Measurements from ENCODE around the gene CLIP1. TPM values are rescaled to one million over a fixed set of nuclear protein-coding genes. Genes with fewer than 3 reads are reported as not detected.

CLIP1 gene
- total RNA-seq, 1 donor from 2014 or later, result 135 TPM

- Histone ChIP-seq H3K36me3 (peaks cover 0 to 41% of the 10 kb centered on the region in 2 donors), H3K27ac (no peak overlapping the region), H3K9me3 (peaks cover 2% of the 10 kb centered on the region), H3K4me3 (no peak overlapping the region), H3K27me3 (no peaks in the 10 kb centered on the region), H3K4me1 (no peaks in the 10 kb centered on the region)
- no peak for DNase-seq (ENCODE audit: extremely low spot score in 2 of 2)
- intact Hi-C loops (cut with DNase I), result no loop called here
- TF ChIP-seq POLR2A (IDR thresholded peaks at IDR 0.05) (no peak), CTCF (IDR thresholded peaks at IDR 0.05) (no peak), POLR2AphosphoS5 (IDR thresholded peaks at IDR 0.05; ENCODE audit: insufficient read depth in 1 of 2, low read depth in 1 of 2) (no peak)
Measured at GRCh38 chr12:122297494-122297893, 125.0 kb downstream of the CLIP1 start.

GRCh38 chr12:122295877-122296276, 126.6 kb downstream of the CLIP1 start:
- Histone ChIP-seq H3K27ac (no peak overlapping the region), H3K9me3 (peaks cover 2% of the 10 kb centered on the region), H3K27me3 (no peaks in the 10 kb centered on the region), H3K4me1 (no peaks in the 10 kb centered on the region), H3K36me3 (peaks cover 0 to 39% of the 10 kb centered on the region in 2 donors), H3K4me3 (no peak overlapping the region)
- no peak for DNase-seq (ENCODE audit: extremely low spot score in 2 of 2)
- intact Hi-C loops (cut with DNase I), result no loop called here
- TF ChIP-seq POLR2A (IDR thresholded peaks at IDR 0.05) (no peak), POLR2AphosphoS5 (IDR thresholded peaks at IDR 0.05; ENCODE audit: insufficient read depth in 1 of 2, low read depth in 1 of 2) (no peak), CTCF (IDR thresholded peaks at IDR 0.05) (no peak)

GRCh38 chr12:122293081-122293480, 129.4 kb downstream of the CLIP1 start:
- Histone ChIP-seq H3K36me3 (peaks cover 0 to 38% of the 10 kb centered on the region in 2 donors), H3K27me3 (no peaks in the 10 kb centered on the region), H3K4me1 (no peaks in the 10 kb centered on the region), H3K9me3 (peaks cover 2% of the 10 kb centered on the region), H3K27ac (no peak overlapping the region), H3K4me3 (no peak overlapping the region)
- intact Hi-C loops (cut with DNase I), result no loop called here
- no peak for TF ChIP-seq POLR2A (IDR thresholded peaks at IDR 0.05)
- no peak for TF ChIP-seq CTCF (IDR thresholded peaks at IDR 0.05)
- TF ChIP-seq POLR2AphosphoS5 (IDR thresholded peaks at IDR 0.05; ENCODE audit: insufficient read depth in 1 of 2, low read depth in 1 of 2), result no peak
- no peak for DNase-seq (ENCODE audit: extremely low spot score in 2 of 2)

- Histone ChIP-seq H3K36me3 (peaks cover 0 to 37% of the 10 kb centered on the region in 2 donors), H3K27ac (no peak overlapping the region), H3K4me3 (no peak overlapping the region), H3K27me3 (no peaks in the 10 kb centered on the region), H3K4me1 (no peaks in the 10 kb centered on the region), H3K9me3 (peaks cover 2% of the 10 kb centered on the region)
- intact Hi-C loops (cut with DNase I), result no loop called here
- no peak for TF ChIP-seq POLR2A (IDR thresholded peaks at IDR 0.05)
- TF ChIP-seq POLR2AphosphoS5 (IDR thresholded peaks at IDR 0.05; ENCODE audit: insufficient read depth in 1 of 2, low read depth in 1 of 2), result no peak
- no peak for TF ChIP-seq CTCF (IDR thresholded peaks at IDR 0.05)
- no peak for DNase-seq (ENCODE audit: extremely low spot score in 2 of 2)
Measured at GRCh38 chr12:122291431-122291830, 131.0 kb downstream of the CLIP1 start.

- H3K36me3 ChIP-seq, result peaks cover 0 to 18% of the 10 kb centered on the region in 2 donors
- H3K27ac ChIP-seq, result no peak overlapping the region
- no peaks in the 10 kb centered on the region for H3K9me3 ChIP-seq
- no peak for DNase-seq (ENCODE audit: extremely low spot score in 2 of 2)
- no peaks in the 10 kb centered on the region for H3K27me3 ChIP-seq
- intact Hi-C loops (cut with DNase I), result no loop called here
- no peak for TF ChIP-seq POLR2A (IDR thresholded peaks at IDR 0.05)
- no peak for TF ChIP-seq CTCF (IDR thresholded peaks at IDR 0.05)
- no peak for TF ChIP-seq POLR2AphosphoS5 (IDR thresholded peaks at IDR 0.05; ENCODE audit: insufficient read depth in 1 of 2, low read depth in 1 of 2)
- no peak overlapping the region for H3K4me3 ChIP-seq
- H3K4me1 ChIP-seq, result no peaks in the 10 kb centered on the region
Measured at GRCh38 chr12:122283680-122284079, 138.8 kb downstream of the CLIP1 start.

Measured in vagina (tissue), 2 donors.